Measurements from ENCODE around the gene TSPYL6. TPM values are rescaled to one million over a fixed set of nuclear protein-coding genes. Genes with fewer than 3 reads are reported as not detected.

The TSPYL6 gene
- total and polyA plus RNA-seq, 2 experiments from 2014 or later: not detected

GRCh38 chr2:54285451-54285850, 29.4 kb upstream of the TSPYL6 start (continued):
- TF ChIP-seq ZNF462 (CRISPR knock-in tag; IDR thresholded peaks at IDR 0.05) (no peak), POLR2AphosphoS5 (IDR thresholded peaks at IDR 0.05; ENCODE audit: low read depth) (no peak)

GRCh38 chr2:54284826-54285225, 28.8 kb upstream of the TSPYL6 start:
- Histone ChIP-seq H3K4me3 (no peak overlapping the region), H3K79me2 (replicated peaks; ENCODE audit: insufficient read depth) (no peaks in the 10 kb centered on the region), H3K27ac (ENCODE audit: low read depth) (no peak overlapping the region), H3K27me3 (ENCODE audit: insufficient read depth) (peaks cover 19% of the 10 kb centered on the region), H3K4me1 (ENCODE audit: insufficient read depth) (peaks cover 18% of the 10 kb centered on the region), H2AFZ (no peak overlapping the region), H3K9me2 (ENCODE audit: insufficient read depth) (no peaks in the 10 kb centered on the region), H3F3A (replicated peaks; ENCODE audit: low read depth) (no peaks in the 10 kb centered on the region), H3K4me2 (no peak overlapping the region), H3K36me3 (ENCODE audit: insufficient read depth) (no peaks in the 10 kb centered on the region), H4K20me1 (replicated peaks; ENCODE audit: insufficient read depth) (peaks cover 2% of the 10 kb centered on the region; the same call in 1 of the 2 replicates)
- Mint-ChIP-seq H3K27me3 (ENCODE audit: insufficient read depth, low read depth, poor library complexity) (peaks cover 8% of the 10 kb centered on the region), H3K4me1 (peaks cover 17% of the 10 kb centered on the region; the same call in 2 of the 3 replicates), H3K4me3 (no peak overlapping the region), H3K36me3 (ENCODE audit: low read depth) (no peaks in the 10 kb centered on the region), H3K27ac (no peak overlapping the region), H3K9me3 (no peaks in the 10 kb centered on the region)
- no peak for DNase-seq (ENCODE audit: low spot score)
- ATAC-seq: no peak
- TF ChIP-seq EZH2 (IDR thresholded peaks at IDR 0.05; ENCODE audit: low read depth, unreplicated experiment) (no peak), REST (IDR thresholded peaks at IDR 0.05; ENCODE audit: unreplicated experiment) (no peak), ZNF114 (CRISPR knock-in tag; IDR thresholded peaks at IDR 0.05) (no peak), EZH2phosphoT487 (IDR thresholded peaks at IDR 0.05; ENCODE audit: unreplicated experiment) (no peak), CREB1 (CRISPR knock-in tag; IDR thresholded peaks at IDR 0.05; ENCODE audit: low read depth) (no peak), JUNB (IDR thresholded peaks at IDR 0.05; ENCODE audit: unreplicated experiment) (no peak), ZNF331 (CRISPR knock-in tag; IDR thresholded peaks at IDR 0.05; ENCODE audit: low read depth) (no peak)
